Keratinocyte (primary cell): ENCODE measurements around the gene XK. TPM values are rescaled to one million over a fixed set of nuclear protein-coding genes. Genes with fewer than 3 reads are reported as not detected.

Experiments used
- DNase-seq: peaks from one replicate; pipeline ENCODE4 v3.0.0-alpha.2; 2011; ENCODE audit warnings: low read depth, missing footprints, low spot score
- FAIRE-seq: peaks from 2 replicates; lab custom pipeline; 2011; peaks lifted over from hg19 to GRCh38; lab: Jason Lieb, UNC
- H2AFZ ChIP-seq: 2 replicates; pipeline ENCODE4 v1.6.0; 2012; ENCODE audit warnings: low read length, control low read depth, inconsistent platforms; ENCODE audit not compliant: control insufficient read depth
- H3K27ac ChIP-seq: 2 replicates; pipeline ENCODE4 v1.5.1; 2011; ENCODE audit warnings: low read length; ENCODE audit not compliant: control insufficient read depth, insufficient read depth
- H3K27me3 ChIP-seq: 3 replicates; pipeline ENCODE4 v1.6.0; 2011; ENCODE audit warnings: low read length; ENCODE audit not compliant: control insufficient read depth, insufficient read depth; ENCODE audit errors: extremely low read depth
- H3K36me3 ChIP-seq, 2 experiments: 2 replicates in 1 of 2; 3 replicates in 1 of 2; pipeline ENCODE4 v1.5.1; 2011; ENCODE audit warnings: low read length in 2 of 2, mild to moderate bottlenecking in 1 of 2; ENCODE audit not compliant: control insufficient read depth in 2 of 2, insufficient read depth in 2 of 2; ENCODE audit errors: extremely low read depth in 1 of 2
- H3K4me1 ChIP-seq: 3 replicates; pipeline ENCODE4 v1.5.1; 2011; ENCODE audit warnings: low read length; ENCODE audit not compliant: control insufficient read depth, insufficient read depth; ENCODE audit errors: extremely low read depth
- H3K4me2 ChIP-seq: 3 replicates; pipeline ENCODE4 v1.6.0; 2011; ENCODE audit warnings: low read depth, low read length; ENCODE audit not compliant: control insufficient read depth, insufficient read depth; ENCODE audit errors: extremely low read depth
- H3K4me3 ChIP-seq, 3 experiments: fragments of 200-600 bp in 1 of 3; sonication (generic) in 1 of 3; 2 replicates in 2 of 3; 3 replicates in 1 of 3; pipeline ENCODE4 v1.5.1; 2011 to 2016; ENCODE audit warnings: low read length in 3 of 3, mild to moderate bottlenecking in 3 of 3, control low read depth in 2 of 3, inconsistent platforms in 1 of 3, low read depth in 1 of 3, mixed read lengths in 1 of 3, mixed run types in 1 of 3, moderate library complexity in 1 of 3; ENCODE audit not compliant: control insufficient read depth in 2 of 3, insufficient read depth in 2 of 3; ENCODE audit errors: extremely low read depth in 1 of 3
- H3K79me2 ChIP-seq: 2 replicates; pipeline ENCODE4 v1.6.0; 2012; ENCODE audit warnings: low read length; ENCODE audit not compliant: control insufficient read depth, insufficient read depth
- H3K9ac ChIP-seq: 3 replicates; pipeline ENCODE4 v1.6.0; 2011; ENCODE audit warnings: low read length; ENCODE audit not compliant: control insufficient read depth, insufficient read depth; ENCODE audit errors: extremely low read depth
- H3K9me1 ChIP-seq: 3 replicates; pipeline ENCODE4 v1.6.0; 2011; ENCODE audit warnings: low read length; ENCODE audit not compliant: control insufficient read depth, insufficient read depth; ENCODE audit errors: extremely low read depth
- H3K9me3 ChIP-seq: 2 replicates; pipeline ENCODE4 v1.5.1; 2012; ENCODE audit warnings: low read depth, low read length; ENCODE audit not compliant: control insufficient read depth
- H4K20me1 ChIP-seq: 3 replicates; pipeline ENCODE4 v1.6.0; 2011; ENCODE audit warnings: low read length; ENCODE audit not compliant: control insufficient read depth, insufficient read depth; ENCODE audit errors: extremely low read depth
- CTCF ChIP-seq, 3 experiments: IDR thresholded peaks in 1 of 3; conservative IDR thresholded peaks in 1 of 3; optimal IDR thresholded peaks in 1 of 3; 2 replicates in 2 of 3; 3 replicates in 1 of 3; pipeline versions ENCODE3 to v1.5.1; 2011; ENCODE audit warnings: low read length in 3 of 3, mild to moderate bottlenecking in 3 of 3, moderate library complexity in 2 of 3, control low read depth in 1 of 3, inconsistent platforms in 1 of 3; ENCODE audit not compliant: insufficient read depth in 2 of 3; ENCODE audit errors: extremely low read depth in 1 of 3
- EZH2 ChIP-seq: IDR thresholded peaks from one replicate; pipeline ENCODE4 v1.6.1; 2012; ENCODE audit warnings: inconsistent platforms, mild to moderate bottlenecking, low read length, moderate library complexity
- dilution Hi-C: fragments of 300-500 bp; cut with MboI; formaldehyde crosslinking; loops from one replicate; pipeline ENCODE4 v1.7.0; 2020; ENCODE audit warnings: low sequenced_read_pairs; ENCODE audit not compliant: extremely low pct_ligation_motif_present
- polyA plus RNA-seq, 5 experiments: library from polyadenylated mRNA; depleted of rRNA in 3 of 5; stranded (reverse) in 3 of 5; stranded (forward) in 1 of 5; unstranded in 1 of 5; fragments of >200 nt; gene quantifications; 1 replicate in 1 of 5; 2 replicates in 3 of 5; 3 replicates in 1 of 5; pipeline versions ENCODE4 v1.2.1 to v1.2.3, GENCODE V29; 2011 to 2012; ENCODE audit warnings: missing spikeins in 2 of 5, low read depth in 1 of 5, low replicate concordance in 1 of 5

XK gene
- polyA plus RNA-seq, 1 donor (not counting 4 experiments of a cell fraction or from before 2014, with no cell fraction given), result 0.17 TPM

- Histone ChIP-seq H3K4me2 (no peak overlapping the region), H2AFZ (no peak overlapping the region), H3K27me3 (no peaks in the 10 kb centered on the region), H3K9me3 (no peaks in the 10 kb centered on the region), H3K9me1 (no peaks in the 10 kb centered on the region), H3K27ac (no peak overlapping the region), H3K9ac (no peak overlapping the region), H3K4me1 (no peaks in the 10 kb centered on the region), H3K4me3 (no peak overlapping the region), H3K79me2 (no peaks in the 10 kb centered on the region), H3K36me3 (no peaks in the 10 kb centered on the region), H4K20me1 (no peaks in the 10 kb centered on the region)
- dilution Hi-C loops, result no loop called here
- FAIRE-seq (no peak), DNase-seq (no peak)
- no peak for TF ChIP-seq EZH2
These were observed 7.0 kb upstream of the XK start for GRCh38 chrX:37678574-37678973.

- Histone ChIP-seq H3K27me3 (no peaks in the 10 kb centered on the region), H3K4me1 (no peaks in the 10 kb centered on the region), H2AFZ (no peak overlapping the region), H3K36me3 (no peaks in the 10 kb centered on the region), H3K4me3 (no peak overlapping the region), H3K9me1 (no peaks in the 10 kb centered on the region), H3K79me2 (no peaks in the 10 kb centered on the region), H3K27ac (no peak overlapping the region), H3K9ac (no peak overlapping the region), H3K9me3 (no peaks in the 10 kb centered on the region), H4K20me1 (no peaks in the 10 kb centered on the region), H3K4me2 (no peak overlapping the region)
- FAIRE-seq (no peak), DNase-seq (no peak)
- TF ChIP-seq EZH2 (no peak), CTCF (optimal IDR thresholded peaks at IDR 0.05 in 1 of 3, IDR thresholded peaks at IDR 0.05 in 1 of 3, conservative IDR thresholded peaks at IDR 0.05 in 1 of 3; ENCODE audit: extremely low read depth in 1 of 3, insufficient read depth in 2 of 3, low read length in 3 of 3) (no peak)
- dilution Hi-C loops, result no loop called here
These were observed 6.4 kb upstream of the XK start for GRCh38 chrX:37679230-37679629.

GRCh38 chrX:37679888-37680287, 5.7 kb upstream of the XK start:
- no peak overlapping the region for H3K4me2 ChIP-seq
- DNase-seq (no peak), FAIRE-seq (no peak)
- dilution Hi-C loops, result no loop called here
- H4K20me1 ChIP-seq, result no peaks in the 10 kb centered on the region
- no peaks in the 10 kb centered on the region for H3K27me3 ChIP-seq
- H2AFZ ChIP-seq, result no peak overlapping the region
- no peak overlapping the region for H3K9ac ChIP-seq
- H3K36me3 ChIP-seq, result no peaks in the 10 kb centered on the region
- H3K9me1 ChIP-seq, result no peaks in the 10 kb centered on the region
- H3K4me1 ChIP-seq, result no peaks in the 10 kb centered on the region
- no peak overlapping the region for H3K4me3 ChIP-seq
- H3K79me2 ChIP-seq, result no peaks in the 10 kb centered on the region
- H3K27ac ChIP-seq, result no peak overlapping the region
- H3K9me3 ChIP-seq, result no peaks in the 10 kb centered on the region
- no peak for TF ChIP-seq EZH2
- no peak for TF ChIP-seq CTCF (optimal IDR thresholded peaks at IDR 0.05 in 1 of 3, IDR thresholded peaks at IDR 0.05 in 1 of 3, conservative IDR thresholded peaks at IDR 0.05 in 1 of 3; ENCODE audit: extremely low read depth in 1 of 3, insufficient read depth in 2 of 3, low read length in 3 of 3)
